Fibroblast of skin of abdomen (primary cell): Measurements from ENCODE around the gene IMP4.

Experiments used
- DNase-seq: peaks from one replicate; pipeline ENCODE4 v3.0.0-alpha.2; 2013

The IMP4 gene

DNA sequence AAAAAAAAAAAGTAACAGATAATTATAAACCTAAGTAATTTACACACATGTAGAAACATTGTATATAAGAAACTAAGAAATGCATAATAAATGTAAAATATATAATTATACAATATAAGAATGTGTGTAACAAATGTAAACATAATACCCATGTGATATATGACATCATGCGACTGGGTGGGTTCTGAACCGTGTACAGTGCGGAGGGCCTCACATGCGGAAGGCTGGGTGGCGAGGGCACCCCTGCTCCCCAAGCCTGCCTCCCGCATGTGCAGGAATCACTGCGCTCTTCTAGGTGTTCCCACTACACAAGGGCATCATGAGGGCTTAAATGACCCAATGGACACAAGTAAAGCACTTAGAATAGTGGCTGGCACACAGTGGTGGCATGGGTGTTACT is 15.2 kb downstream of the IMP4 start:
- no peak for DNase-seq

GRCh38 chr2:130358420-130359350 is 16.0 kb downstream of the IMP4 start:
- DNase-seq, result no peak

DNA sequence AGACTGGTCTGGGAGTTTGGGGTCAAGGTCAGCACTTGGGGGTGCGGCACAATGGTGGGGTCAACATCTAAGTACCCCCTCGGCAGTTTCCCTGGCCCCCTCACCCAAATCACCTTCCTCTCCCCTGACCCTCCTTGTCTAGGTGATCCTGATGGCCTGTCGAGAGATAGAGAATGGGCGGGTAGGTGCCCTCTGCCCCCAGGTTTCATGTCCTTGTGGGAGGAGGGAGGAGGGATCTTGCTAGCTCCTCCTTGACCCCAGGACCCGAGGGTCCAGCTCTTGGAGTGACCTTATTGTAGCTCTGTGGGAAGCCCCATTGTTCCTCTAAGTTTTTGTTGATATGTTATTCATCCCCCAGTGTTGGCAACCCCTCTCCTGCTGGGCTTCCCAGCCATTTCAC is 16.8 kb downstream of the IMP4 start:
- no peak for DNase-seq

- no peak for DNase-seq
Observed at GRCh38 chr2:130363479-130363878, 20.8 kb downstream of the IMP4 start.

DNA sequence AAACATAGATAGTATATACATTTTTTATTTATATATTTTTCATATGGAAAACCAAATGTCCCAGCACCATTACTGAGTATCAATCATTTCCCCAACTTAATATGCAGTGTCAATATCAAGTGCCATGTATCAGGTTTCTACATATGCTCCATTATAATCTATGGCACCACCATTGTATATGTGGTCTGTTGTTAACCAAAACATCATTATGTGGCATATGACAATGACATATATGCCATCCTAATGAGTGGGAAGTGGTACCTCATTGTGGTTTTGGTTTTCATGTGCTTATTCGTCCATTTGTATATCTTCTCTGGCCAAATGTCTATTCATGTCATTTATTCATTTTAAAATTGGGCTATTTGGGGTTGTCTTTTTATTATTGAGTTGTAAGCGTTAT is 22.4 kb downstream of the IMP4 start:
- DNase-seq, result no peak

GRCh38 chr2:130365963-130366362 is 23.3 kb downstream of the IMP4 start:
- no peak for DNase-seq

- no peak for DNase-seq
Observed at GRCh38 chr2:130366720-130367119, 24.0 kb downstream of the IMP4 start.

GRCh38 chr2:130368786-130369185 is 26.1 kb downstream of the IMP4 start:
- no peak for DNase-seq

- no peak for DNase-seq
Observed at GRCh38 chr2:130369311-130369964, 26.7 kb downstream of the IMP4 start.

GRCh38 chr2:130369965-130370341 is 27.3 kb downstream of the IMP4 start:
- no peak for DNase-seq

DNA sequence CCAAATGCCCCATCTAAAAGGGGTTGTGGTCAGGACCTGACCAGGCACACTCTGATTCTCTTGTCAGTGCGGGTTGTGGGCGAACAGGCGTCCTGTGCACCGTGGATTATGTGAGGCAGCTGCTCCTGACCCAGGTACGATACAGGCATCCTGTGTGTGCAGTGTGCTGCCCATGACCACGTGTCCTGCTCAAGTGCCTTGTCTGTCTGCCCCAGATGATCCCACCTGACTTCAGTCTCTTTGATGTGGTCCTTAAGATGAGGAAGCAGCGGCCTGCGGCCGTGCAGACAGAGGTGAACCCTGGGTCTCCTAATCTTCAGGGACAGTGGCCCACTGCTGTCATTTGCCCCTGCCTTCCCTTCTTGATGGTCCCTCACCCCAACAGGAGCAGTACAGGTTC is 27.8 kb downstream of the IMP4 start:
- DNase-seq, result no peak

DNA sequence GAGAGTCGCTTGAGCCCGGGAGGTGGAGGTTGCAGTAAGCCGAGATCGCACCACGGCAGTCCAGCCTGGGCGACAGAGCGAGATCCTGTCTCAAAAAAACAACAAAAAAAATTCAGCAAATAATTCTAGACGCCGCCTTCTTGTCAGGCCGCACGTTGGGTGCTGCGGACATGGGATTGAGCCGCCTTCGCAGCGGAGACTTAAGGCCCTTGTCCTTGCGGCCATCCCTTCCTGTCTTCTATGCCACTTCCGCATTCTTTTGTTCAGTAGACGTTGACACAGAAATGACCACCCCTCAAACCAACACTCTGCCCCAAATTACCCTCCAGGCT is 29.0 kb downstream of the IMP4 start:
- no peak for DNase-seq

GRCh38 chr2:130372055-130372832 is 29.5 kb downstream of the IMP4 start:
- DNase-seq, result peak; percentile 80

GRCh38 chr2:130372833-130373807 is 30.4 kb downstream of the IMP4 start:
- no peak for DNase-seq

- no peak for DNase-seq
Observed at GRCh38 chr2:130373808-130374365, 31.2 kb downstream of the IMP4 start.

- DNase-seq, result no peak
Observed at GRCh38 chr2:130374587-130375290, 32.0 kb downstream of the IMP4 start.

- no peak for DNase-seq
Observed at GRCh38 chr2:130375291-130376266, 32.9 kb downstream of the IMP4 start.

GRCh38 chr2:130376433-130377293 is 34.0 kb downstream of the IMP4 start:
- no peak for DNase-seq

GRCh38 chr2:130377491-130377890 is 34.8 kb downstream of the IMP4 start:
- DNase-seq, result no peak
